A549 treated with DMSO at 1 μM for 4 hours (cell line): ENCODE results near the gene HEPH. TPM values are rescaled to one million over a fixed set of nuclear protein-coding genes. Genes with fewer than 3 reads are reported as not detected.

Experiments
- total RNA-seq: library from RNA; stranded (reverse); fragments of 200-300 nt; extraction: Qiagen RNA extraction; gene quantifications from 5 replicates; pipeline ENCODE4 v1.2.3, GENCODE V29; 2022; ENCODE audit warnings: low read depth

HEPH gene
- not detected in 5 replicates for total RNA-seq

GRCh38 chrX:66163849-66164411 lies at the start of gene HEPH:
TSS of gene HEPH (plus strand) at chrX:66164247. CDS start at chrX:66170571, 6,324 bp downstream.

Other genes with a start within 250 kb of the HEPH start
- not detected in 5 replicates for gene VSIG4, start 124.2 kb upstream of the HEPH start, total RNA-seq